NCI-H2196 treated with DMSO at 0.1 percent for 48 hours (cell line): ENCODE results near the gene GRIFIN.
"Not testable (repeated sequence)": the region's sequence is repeated elsewhere in the genome, so short reads cannot be mapped to it uniquely, and the experiment has no call there.

Experiments used
- DNase-seq: peaks from one replicate; lab custom pipeline; 2025; ENCODE audit not compliant: unreplicated experiment; lab: John Stamatoyannopoulos, UW

The GRIFIN gene

DNA sequence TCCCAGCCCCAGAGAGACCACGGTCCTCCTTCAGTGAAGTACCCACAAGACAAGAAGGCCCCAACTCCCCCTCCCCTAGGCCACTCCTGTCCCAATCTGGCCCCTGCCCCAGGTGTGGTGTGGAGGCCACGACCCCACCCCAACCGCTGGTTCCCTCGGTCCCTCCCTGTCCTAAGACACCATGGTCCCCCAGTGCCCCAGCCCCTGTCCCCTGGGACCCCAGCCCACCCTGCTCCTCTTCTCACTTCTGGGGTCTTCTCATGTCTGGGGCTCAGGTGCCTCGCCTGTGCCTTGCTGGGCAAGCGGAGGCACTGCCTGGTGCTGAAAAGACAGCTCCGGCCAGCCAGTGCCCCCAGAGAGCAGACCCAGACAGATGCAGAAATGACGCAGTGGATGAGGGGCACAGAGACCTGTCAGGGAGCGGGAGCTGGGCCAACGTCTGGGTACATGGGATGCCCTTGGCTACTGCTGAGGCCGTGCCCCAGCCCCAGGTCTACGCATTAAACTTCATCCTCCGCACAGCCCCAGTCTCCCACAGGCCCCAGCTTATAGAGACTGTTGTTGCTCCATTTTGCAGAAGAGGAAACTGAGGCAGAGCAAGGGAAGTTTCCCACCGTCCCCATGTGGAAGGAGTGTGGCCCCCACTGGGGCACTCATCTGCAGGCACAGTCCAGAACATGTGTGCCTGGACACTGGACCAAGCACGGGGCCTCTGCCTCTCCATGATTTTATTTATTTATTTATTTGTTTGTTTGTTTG is 14.8 kb downstream of the GRIFIN start:
- no peak for DNase-seq

DNA sequence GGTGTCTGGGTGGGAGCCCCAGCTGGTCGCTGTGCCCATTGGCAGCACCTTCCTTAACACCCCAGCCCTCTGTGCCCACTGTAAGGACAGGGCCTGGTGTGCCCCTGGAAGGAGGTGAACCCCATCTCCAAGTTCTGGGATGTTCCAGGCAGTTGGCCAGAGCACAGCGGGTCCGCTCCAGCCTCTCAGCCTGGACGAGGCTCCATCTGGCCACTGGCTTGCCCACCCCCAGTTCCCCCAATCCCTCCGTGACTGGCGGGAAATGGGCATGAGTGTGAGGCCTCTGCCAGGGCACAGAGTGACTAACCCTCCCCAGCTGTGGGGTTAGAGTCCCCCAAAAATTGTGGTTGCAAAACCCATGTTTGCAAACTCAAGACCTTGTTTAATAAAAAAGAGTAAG is 15.6 kb downstream of the GRIFIN start:
- DNase-seq = no peak

DNA sequence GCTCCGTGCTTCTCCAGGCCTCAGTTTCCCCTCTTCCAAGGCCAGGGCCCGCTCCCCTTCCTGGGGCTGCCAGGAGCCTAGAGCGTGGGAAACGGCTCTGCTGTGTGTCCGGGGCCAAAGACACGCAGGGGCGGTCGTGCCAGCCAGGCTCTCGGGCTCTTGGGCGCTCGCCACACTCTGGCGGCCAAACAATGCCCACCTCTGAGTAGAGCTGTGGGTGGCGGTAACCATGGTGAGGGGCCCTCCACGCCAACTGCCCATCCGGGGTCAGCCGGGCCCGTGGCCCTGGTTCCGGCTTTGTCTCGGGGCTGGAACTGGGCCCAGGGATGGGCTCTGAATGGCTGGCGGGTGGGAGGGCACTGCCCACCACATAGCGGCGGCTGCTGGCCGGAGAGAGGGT is 16.0 kb downstream of the GRIFIN start:
- DNase-seq = no peak

DNA sequence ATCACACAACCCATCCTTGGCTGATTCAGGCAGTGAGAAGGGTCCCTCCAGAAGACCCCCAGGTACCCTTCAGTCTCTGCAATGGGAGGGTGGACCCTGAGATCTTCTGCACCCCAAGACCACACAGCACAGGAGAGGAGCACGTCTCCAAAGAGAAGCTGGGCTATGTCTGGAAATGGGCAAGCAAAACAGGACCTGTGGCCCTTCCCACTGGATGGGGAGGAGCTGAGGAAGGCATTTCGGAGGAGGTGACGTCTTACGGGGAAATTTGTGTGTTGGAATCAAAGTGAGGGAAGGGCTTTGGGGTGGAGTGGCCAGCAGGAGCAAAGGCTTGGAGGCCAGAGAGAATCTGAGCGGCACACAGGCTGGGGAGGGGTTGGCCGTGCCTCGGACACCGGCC is 16.5 kb downstream of the GRIFIN start:
- DNase-seq = no peak

GRCh38 chr7:2453849-2454248 is 22.3 kb downstream of the GRIFIN start:
- not testable (repeated sequence) for DNase-seq

- no peak for DNase-seq
Measured at GRCh38 chr7:2452643-2453270, 23.4 kb downstream of the GRIFIN start.

GRCh38 chr7:2452074-2452507 is 24.1 kb downstream of the GRIFIN start:
- DNase-seq = no peak

GRCh38 chr7:2451171-2452073 is 24.8 kb downstream of the GRIFIN start:
- DNase-seq = peak; percentile 48

DNA sequence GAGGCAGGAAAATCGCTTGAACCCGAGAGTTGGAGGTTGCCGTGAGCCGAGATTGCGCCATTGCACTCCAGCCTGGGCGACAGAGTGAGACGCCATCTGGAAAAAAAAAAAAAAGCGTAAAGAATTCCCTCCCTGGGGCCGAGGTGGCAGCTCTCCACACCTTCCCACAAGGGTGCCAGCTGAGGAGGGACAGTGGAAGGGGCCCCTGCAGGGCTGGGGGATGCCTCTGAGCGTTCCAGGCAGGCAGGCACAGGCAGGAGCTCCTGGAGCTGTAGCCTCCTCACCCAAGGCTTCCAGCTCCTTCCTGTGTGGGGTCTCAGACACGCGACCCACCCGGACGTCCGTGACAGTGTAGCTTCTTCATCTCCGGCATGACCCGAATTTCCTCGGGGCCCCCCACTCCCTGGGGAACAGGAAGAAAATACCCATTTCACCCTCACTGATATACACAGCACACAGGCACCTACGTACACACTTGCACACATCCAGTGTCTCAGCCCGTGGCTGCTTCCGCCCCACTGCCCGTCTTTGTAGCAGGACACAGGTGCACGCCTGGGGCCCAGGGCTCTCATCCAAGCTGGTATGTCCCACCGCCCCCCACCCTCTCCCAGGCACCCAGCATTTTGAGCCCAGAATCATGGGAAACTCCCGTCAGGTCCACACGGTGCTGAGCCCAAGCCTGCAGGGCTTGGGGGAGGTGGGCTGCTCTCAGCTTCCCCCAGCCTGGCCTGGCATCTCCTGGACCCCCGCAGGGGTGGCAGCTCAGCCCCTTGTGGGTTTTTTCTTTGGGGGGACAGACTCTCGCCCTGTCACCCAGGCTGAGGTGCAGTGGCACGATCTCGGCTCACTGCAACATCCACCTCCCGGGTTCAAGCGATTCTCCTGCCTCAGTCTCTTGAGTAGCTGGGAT is 25.7 kb downstream of the GRIFIN start:
- DNase-seq = no peak

GRCh38 chr7:2446676-2447075 is 29.5 kb downstream of the GRIFIN start:
- no peak for DNase-seq

DNA sequence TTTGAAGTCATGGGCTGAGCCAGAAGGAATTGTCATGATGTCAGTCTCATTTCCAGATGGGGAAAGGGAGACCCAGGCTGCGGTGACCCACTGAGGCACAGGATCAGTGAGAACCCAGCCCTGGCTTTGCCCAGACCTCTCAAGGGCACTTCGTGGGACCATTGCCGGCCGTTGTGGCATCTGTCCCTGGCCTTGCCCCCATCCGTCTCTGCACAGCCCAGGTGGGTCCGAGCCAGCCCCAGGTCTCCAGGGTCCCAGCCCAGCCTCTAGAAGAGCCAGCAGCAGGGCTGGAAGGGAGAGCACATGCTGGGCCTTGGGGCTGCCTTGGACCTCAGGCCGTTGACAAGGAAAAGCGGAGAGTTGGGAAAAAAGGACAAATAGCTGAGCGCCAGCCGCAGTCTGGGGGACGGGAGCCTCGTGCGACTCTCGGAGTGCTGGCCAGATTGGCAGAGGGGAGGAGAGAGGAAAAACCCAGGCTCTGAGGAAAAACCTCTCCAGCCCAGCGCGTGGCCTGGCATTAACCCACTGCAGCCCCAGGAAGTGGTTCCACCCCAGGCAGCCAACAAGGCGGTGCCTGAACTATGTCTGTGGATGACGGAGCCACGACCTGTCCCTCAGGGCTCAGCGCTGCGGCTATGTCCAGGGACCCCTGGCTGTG is 30.2 kb downstream of the GRIFIN start:
- DNase-seq = no peak

- no peak for DNase-seq
Measured at GRCh38 chr7:2445047-2445446, 31.2 kb downstream of the GRIFIN start.

- DNase-seq = no peak
Measured at GRCh38 chr7:2444476-2444875, 31.7 kb downstream of the GRIFIN start.

DNA sequence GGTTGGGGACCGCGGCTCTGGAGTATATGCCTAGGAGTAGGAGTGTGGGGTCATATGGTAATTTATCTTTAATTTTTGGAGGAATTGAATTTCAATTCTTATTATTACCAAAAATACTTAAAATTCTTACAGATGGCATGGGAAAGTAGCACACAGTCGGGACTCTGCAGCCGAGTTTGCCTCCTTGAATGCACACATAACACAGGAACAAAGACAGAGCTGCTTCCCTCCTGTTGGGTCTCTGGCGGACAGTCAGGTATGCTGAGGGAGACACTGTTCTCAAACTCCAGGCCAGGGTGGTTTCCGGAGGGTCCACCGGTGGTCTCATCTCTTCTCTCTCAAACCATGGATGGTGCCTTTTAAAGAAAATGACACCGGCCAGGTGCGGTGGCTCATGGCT is 32.7 kb downstream of the GRIFIN start:
- DNase-seq = no peak

GRCh38 chr7:2441430-2442058 is 34.7 kb downstream of the GRIFIN start:
- DNase-seq = no peak

- DNase-seq = no peak
Measured at GRCh38 chr7:2440608-2441245, 35.5 kb downstream of the GRIFIN start.

GRCh38 chr7:2438775-2439174 is 37.4 kb downstream of the GRIFIN start:
- no peak for DNase-seq

DNA sequence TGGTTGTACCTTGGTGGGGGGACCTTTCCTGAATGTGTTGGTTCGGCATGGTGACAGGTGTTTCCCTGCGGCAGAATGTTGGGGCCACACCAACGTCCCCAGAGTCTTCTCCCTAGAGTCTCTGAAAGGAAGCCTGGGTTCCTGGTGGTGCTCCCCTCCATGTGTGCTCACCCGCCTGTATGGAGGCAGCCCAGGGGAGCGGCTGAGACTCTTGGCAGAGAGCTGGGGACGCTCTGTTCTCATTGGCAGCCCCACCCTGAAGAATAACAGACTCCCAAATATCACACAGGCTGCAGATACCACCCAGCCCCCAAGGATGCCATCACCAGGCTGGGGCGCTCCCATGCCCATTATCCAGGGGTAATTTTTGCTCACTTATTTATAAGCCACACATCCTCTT is 38.0 kb downstream of the GRIFIN start:
- no peak for DNase-seq

DNA sequence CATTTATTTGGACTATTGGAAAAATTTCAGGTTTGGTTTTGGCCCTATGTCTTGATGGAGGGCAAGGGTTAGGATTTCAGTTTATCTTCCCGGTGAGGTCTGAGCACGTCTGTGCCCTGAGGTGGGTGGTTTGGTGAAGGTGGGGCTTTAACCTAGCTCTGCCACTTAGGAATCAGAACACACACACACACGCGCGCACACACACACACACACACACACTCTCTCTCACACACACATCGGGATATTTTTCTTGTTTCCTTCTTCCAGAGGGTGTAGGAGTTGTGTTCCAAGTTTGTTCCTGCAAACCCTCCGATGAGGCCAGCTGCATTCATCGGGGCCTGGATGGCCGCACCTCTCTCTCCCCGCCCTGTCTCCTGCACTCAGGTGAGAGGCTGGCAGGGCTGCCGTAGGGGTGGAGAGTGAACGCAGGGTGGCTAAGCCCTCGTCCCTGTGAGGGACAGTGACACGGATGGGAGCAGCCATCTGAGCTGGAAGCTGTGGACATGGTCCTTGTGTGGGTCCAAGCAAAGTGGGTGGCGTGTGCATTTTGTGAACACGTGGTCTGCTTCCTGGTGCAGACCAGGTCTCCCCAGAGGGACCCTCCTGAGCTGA is 38.6 kb downstream of the GRIFIN start:
- DNase-seq = no peak
